ENCODE results near the gene PITRM1. TPM values are rescaled to one million over a fixed set of nuclear protein-coding genes. Genes with fewer than 3 reads are reported as not detected.

PITRM1 gene
- total RNA-seq, 6 experiments from 2014 or later: 40.7 to 59.5 (median 49.7) TPM

GRCh38 chr10:3143366-3143765 is 29.2 kb downstream of the PITRM1 start:
- Histone ChIP-seq H3K27ac (no peak overlapping the region), H3K4me1 (no peaks in the 10 kb centered on the region), H3K36me3 (peaks cover 3 to 97% (median 39%) of the 10 kb centered on the region in 4 donors), H3K9me3 (no peaks in the 10 kb centered on the region), H3K27me3 (no peaks in the 10 kb centered on the region), H3K4me3 (no peak overlapping the region)
- 90% methylated on average over 2 of the region's 17 CpGs for WGBS (ENCODE audit: insufficient coverage, low coverage, low lambda C conversion rate, missing lambda C conversion rate)
- DNase-seq (no peak), ATAC-seq (no peak)
- TF ChIP-seq POLR2A (IDR thresholded peaks at IDR 0.05): no peak
- no peak for TF ChIP-seq CTCF (IDR thresholded peaks at IDR 0.05)
- intact Hi-C loops (cut with DNase I): no loop called here

GRCh38 chr10:3142146-3142875 is 30.3 kb downstream of the PITRM1 start:
- no peak overlapping the region for H3K27ac ChIP-seq
- H3K9me3 ChIP-seq: no peaks in the 10 kb centered on the region
- peaks cover 3 to 97% (median 40%) of the 10 kb centered on the region in 4 donors for H3K36me3 ChIP-seq
- no peak overlapping the region for H3K4me3 ChIP-seq
- no peaks in the 10 kb centered on the region for H3K4me1 ChIP-seq
- intact Hi-C loops (cut with DNase I): no loop called here
- ATAC-seq (peak in 1 of 4 donors; percentile 21), DNase-seq (no peak)
- no peaks in the 10 kb centered on the region for H3K27me3 ChIP-seq
- no peak for TF ChIP-seq CTCF (IDR thresholded peaks at IDR 0.05)
- no peak for TF ChIP-seq POLR2A (IDR thresholded peaks at IDR 0.05)
- WGBS (ENCODE audit: insufficient coverage, low coverage, low lambda C conversion rate, missing lambda C conversion rate): 80% methylated on average over 5 of the region's 14 CpGs

- Histone ChIP-seq H3K27ac (no peak overlapping the region), H3K27me3 (no peaks in the 10 kb centered on the region), H3K4me1 (no peaks in the 10 kb centered on the region), H3K4me3 (no peak overlapping the region), H3K9me3 (no peaks in the 10 kb centered on the region), H3K36me3 (peaks cover 3 to 97% (median 41%) of the 10 kb centered on the region in 4 donors)
- TF ChIP-seq CTCF (IDR thresholded peaks at IDR 0.05): no peak
- no peak for TF ChIP-seq POLR2A (IDR thresholded peaks at IDR 0.05)
- intact Hi-C loops (cut with DNase I): no loop called here
- ATAC-seq (no peak), DNase-seq (no peak)
- WGBS (ENCODE audit: insufficient coverage, low coverage, low lambda C conversion rate, missing lambda C conversion rate): 83% methylated on average over 3 of the region's 21 CpGs
Measured at GRCh38 chr10:3141351-3142005, 31.1 kb downstream of the PITRM1 start.

GRCh38 chr10:3140280-3140679 is 32.3 kb downstream of the PITRM1 start:
- WGBS (ENCODE audit: insufficient coverage, low coverage, low lambda C conversion rate, missing lambda C conversion rate): 89% methylated on average over 9 of the region's 9 CpGs
- H3K27me3 ChIP-seq: no peaks in the 10 kb centered on the region
- no peak for ATAC-seq
- H3K4me1 ChIP-seq: no peaks in the 10 kb centered on the region
- H3K4me3 ChIP-seq: no peak overlapping the region
- peaks cover 3 to 97% (median 37%) of the 10 kb centered on the region in 4 donors for H3K36me3 ChIP-seq
- no peak overlapping the region for H3K27ac ChIP-seq
- no peaks in the 10 kb centered on the region for H3K9me3 ChIP-seq
- no peak for DNase-seq
- intact Hi-C loops (cut with DNase I): no loop called here
- TF ChIP-seq CTCF (IDR thresholded peaks at IDR 0.05) (no peak), POLR2A (IDR thresholded peaks at IDR 0.05) (no peak)
